GM12865 (cell line): Measurements from ENCODE around the gene SNED1.

Source experiments
- DNase-seq: peaks from one replicate; pipeline ENCODE4 v3.0.0; 2010; ENCODE audit warnings: low read depth
- H3K4me3 ChIP-seq: 2 replicates; pipeline ENCODE4 v1.5.1; 2011; ENCODE audit warnings: mild to moderate bottlenecking, low read depth, low read length, control low read depth
- TF ChIP-seq, protein P1 (sequence below): IDR thresholded peaks from 2 replicates; pipeline ENCODE4 v1.5.1; 2011; ENCODE audit warnings: low read length, control low read depth, low read depth, inconsistent platforms; ENCODE audit not compliant: insufficient read depth; ENCODE audit errors: missing control alignments

Gene SNED1

DNA sequence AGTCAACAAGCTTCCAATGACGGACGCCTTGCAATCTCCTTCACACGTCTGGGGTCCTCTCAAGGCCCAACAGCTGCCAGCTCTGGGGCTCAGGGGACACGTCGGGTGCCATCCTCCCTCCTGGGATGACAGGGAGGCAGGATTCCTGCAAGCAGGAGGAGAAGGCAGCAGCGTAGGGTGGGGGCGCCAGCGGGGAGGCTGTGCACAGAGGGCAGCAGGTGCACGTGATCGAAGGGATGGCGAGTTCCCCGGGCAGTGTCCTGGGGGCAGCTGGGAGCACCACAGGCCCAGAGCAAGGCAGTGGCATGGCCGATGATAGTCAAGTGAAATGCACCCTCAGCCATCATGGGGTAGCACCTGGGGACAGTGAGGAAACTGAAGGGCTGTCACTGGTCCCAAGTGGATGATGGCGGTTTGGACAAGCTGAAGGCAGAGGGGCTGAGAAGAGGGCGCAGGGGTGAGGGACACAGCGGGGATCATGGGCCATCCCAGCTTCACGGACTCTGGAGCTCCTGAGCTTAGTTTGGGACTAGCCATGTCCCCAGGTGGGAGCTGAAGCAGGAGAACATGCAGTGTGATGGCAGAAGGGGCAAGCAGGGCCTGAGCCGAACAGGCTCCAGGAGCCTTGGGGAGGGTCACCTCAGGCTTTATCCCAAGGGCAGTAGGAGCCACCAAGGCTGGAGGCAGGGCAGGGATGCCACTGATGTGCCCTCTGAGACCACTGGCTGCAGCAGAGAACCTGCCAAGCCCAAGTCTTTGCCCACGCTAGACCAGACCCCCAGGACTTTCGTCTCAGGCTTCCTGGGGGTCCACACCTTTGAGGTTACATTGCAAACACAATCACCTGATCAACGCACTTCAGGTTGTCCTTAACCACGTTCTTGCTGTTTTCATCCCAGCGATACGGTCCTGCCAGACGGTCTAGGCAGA, 16.3 kb upstream of the SNED1 start:
- DNase-seq = no peak
- H3K4me3 ChIP-seq = no peak overlapping the region
- TF ChIP-seq, protein P1, sequence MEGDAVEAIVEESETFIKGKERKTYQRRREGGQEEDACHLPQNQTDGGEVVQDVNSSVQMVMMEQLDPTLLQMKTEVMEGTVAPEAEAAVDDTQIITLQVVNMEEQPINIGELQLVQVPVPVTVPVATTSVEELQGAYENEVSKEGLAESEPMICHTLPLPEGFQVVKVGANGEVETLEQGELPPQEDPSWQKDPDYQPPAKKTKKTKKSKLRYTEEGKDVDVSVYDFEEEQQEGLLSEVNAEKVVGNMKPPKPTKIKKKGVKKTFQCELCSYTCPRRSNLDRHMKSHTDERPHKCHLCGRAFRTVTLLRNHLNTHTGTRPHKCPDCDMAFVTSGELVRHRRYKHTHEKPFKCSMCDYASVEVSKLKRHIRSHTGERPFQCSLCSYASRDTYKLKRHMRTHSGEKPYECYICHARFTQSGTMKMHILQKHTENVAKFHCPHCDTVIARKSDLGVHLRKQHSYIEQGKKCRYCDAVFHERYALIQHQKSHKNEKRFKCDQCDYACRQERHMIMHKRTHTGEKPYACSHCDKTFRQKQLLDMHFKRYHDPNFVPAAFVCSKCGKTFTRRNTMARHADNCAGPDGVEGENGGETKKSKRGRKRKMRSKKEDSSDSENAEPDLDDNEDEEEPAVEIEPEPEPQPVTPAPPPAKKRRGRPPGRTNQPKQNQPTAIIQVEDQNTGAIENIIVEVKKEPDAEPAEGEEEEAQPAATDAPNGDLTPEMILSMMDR = no peak

DNA sequence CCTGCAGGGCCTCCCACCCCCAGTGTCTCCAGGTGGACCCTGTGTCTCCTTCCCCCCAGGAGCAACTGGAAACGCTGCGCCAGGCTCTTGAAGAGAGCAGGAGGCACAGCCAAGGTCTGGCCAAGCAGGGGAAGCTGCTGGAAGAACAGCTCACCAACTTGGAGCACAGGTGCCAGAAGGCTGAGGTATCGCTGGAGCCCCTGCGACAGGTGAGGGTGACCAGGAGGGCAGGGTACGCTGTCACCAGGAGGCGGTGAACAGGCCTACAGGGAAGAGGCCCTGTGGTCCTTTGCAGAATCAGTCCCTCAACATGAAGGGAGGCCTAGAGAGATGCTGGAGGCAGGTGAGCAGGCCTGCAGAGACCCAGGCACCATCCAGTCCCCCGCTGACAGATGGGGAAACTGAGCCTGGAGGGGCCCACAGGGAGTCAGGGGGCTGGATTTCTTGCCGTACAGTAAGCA, 15.6 kb upstream of the SNED1 start:
- TF ChIP-seq, protein P1 = no peak
- DNase-seq = no peak
- H3K4me3 ChIP-seq = no peak overlapping the region

DNA sequence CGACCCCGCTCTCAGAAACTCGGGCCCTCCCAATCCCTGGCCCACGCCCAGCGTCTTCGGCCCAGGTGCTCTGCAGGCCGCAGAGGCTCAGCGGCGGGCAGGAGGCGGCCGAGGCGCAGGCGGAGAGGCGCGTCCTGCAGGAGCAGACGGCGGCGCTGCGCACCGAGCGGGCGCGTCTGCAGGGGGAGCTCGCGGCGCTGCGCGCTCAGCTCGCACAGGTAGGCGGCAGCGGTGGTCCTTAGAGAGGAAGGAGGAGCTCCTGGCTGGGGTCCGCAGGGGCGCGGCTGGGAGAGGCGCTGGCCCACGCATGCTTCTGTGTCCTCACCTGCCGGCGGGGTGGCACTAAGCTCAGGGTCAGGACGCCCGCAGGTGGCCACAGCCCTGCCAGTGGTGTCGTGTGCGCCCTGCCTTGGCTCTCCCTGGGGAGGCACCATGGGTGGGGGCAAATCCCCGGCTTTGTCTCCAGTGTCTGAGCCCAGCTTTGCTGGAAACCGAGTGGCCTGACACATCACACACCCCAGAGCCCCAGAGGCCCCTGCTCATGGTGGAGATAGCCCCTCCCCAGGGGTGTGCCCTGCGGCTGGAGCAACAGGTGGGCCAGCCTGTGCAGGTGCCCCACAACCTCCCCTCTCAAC, 14.9 kb upstream of the SNED1 start:
- H3K4me3 ChIP-seq = no peak overlapping the region
- DNase-seq = peak; percentile 60
- TF ChIP-seq, protein P1 = peak; percentile 66

DNA sequence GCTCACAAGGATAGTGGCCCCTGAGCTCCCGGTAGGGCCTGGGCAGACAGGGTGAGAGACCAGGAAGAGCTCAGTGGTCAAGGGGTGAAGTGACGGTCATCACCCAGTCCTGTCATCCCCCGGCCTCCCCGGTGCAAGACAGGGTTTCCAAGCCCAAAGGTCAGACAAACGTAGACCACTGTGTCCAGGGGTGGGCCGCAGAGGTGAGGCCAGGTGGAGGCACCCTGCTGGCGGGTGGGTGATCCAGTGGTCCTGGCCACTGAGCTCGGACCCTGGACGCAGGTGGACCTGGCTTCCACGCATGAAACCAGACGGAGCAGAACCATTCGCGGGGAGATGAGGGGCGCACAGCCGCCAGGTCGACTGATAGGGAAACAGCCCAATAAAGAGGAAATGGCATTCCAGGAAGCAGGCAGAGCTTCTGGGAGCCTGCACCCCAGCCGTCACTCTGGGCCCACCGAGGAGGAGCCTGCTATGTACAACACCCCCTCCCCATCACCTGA, 14.4 kb upstream of the SNED1 start:
- DNase-seq = no peak
- no peak overlapping the region for H3K4me3 ChIP-seq
- TF ChIP-seq, protein P1 = no peak

DNA sequence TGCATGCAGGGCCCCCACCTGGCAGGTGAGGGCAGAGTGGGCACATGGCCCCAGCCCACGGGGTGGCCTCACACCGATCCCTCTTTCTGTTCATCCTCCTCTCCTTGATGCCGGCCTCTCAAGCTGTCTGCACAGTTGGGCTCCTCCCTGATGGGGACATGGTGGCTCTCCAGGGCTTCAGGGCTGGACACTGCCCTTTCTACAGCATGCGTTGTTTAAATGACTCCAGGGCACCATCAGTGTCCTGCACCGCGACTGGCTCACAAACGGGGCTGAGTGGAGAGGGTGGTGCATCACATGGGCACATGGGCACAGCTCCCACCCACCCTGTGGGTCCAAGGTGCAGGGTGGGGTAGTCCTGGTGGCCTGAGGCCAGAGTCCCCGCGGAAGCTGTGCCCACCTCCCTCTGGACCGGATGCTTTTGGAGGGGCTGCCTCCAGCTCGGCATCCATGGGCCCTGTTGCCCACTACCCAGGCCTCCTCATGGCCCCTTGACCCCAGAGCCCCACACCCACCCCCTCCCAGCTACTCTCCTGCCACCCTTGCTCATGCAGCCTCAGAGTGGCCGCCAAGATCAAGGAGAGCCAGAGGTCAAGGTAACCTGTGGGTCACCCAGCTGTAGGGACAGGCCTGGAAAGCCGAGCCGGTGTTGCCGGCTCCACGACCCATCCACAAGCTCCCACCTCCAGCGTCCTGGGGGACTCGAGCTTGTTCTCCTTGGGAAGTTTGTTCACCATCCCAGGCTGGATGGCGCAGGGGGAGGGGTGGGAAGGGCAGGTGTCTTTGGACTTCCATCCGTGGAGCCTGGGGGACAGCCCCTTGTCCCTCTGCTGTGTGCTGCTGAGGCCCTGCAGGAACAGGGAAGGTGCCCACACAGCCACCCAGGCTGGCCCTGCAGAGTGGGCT, 12.3 kb upstream of the SNED1 start:
- DNase-seq = no peak
- TF ChIP-seq, protein P1 = no peak
- H3K4me3 ChIP-seq = no peak overlapping the region

DNA sequence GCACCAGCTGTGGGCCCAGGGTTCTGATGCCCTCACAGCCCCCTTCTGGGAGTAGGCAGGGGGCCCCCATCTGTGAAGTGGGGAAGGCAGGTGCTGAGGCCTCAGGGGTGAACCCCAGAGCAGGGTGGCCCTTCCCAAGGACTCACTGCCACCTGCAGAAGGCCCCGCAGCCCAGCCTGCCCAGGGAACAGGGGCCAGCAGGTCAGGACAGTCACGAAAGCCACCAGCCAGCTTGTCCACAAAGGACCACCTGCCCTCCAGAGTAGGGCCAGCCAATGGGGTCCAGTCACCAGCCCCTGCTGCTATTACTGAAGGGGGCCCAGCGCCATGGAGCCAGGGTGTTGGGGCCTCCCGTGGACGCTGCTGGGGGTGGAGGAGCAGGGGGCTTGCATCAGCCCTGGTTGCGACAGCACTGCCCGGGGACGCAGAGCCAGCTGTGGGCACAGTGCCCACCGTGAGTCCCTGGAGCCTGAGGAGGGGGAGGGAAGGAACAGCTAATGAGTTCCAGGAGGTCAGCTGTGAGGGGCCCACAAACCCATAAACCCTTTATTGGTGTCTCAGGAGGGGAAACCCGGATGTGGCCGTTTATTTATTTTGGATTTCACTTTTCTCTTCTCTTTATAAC, 11.5 kb upstream of the SNED1 start:
- no peak overlapping the region for H3K4me3 ChIP-seq
- DNase-seq = no peak
- TF ChIP-seq, protein P1 = no peak
